Aorta (tissue), 5 donors: Measurements from ENCODE around the gene ARL15. TPM values are rescaled to one million over a fixed set of nuclear protein-coding genes. Genes with fewer than 3 reads are reported as not detected.

Source experiments
- ATAC-seq: fragments of 200-7000 bp; cut with Tn5 transposase; one replicate; pipeline ENCODE4 v1.9.1; 2022; ENCODE audit warnings: moderate library complexity; ENCODE audit not compliant: low FRiP score
- DNase-seq, 2 donors: peaks; one replicate each; pipeline ENCODE4 v3.0.0-alpha.2; 2020
- H3K27ac ChIP-seq, 2 donors: one replicate each; pipeline ENCODE4 v1.5.1; 2013; ENCODE audit warnings: low read length in 2 of 2, mild to moderate bottlenecking in 2 of 2, moderate library complexity in 2 of 2, control low read depth in 1 of 2, inconsistent platforms in 1 of 2, low read depth in 1 of 2
- H3K27me3 ChIP-seq, 2 donors: one replicate each; pipeline ENCODE4 v1.6.1; 2013; ENCODE audit warnings: control low read depth in 1 of 2, low read length in 1 of 2, mild to moderate bottlenecking in 1 of 2, moderate library complexity in 1 of 2; ENCODE audit not compliant: insufficient read depth in 2 of 2, control insufficient read depth in 1 of 2
- H3K36me3 ChIP-seq, 2 donors: one replicate each; pipeline ENCODE4 v1.6.1; 2013; ENCODE audit warnings: control low read depth in 1 of 2, low read length in 1 of 2, mild to moderate bottlenecking in 1 of 2; ENCODE audit not compliant: insufficient read depth in 2 of 2, control insufficient read depth in 1 of 2
- H3K4me1 ChIP-seq, 2 donors: one replicate each; pipeline ENCODE4 v1.6.1; 2013; ENCODE audit warnings: low read length in 2 of 2, control low read depth in 1 of 2, mild to moderate bottlenecking in 1 of 2, moderate library complexity in 1 of 2; ENCODE audit not compliant: insufficient read depth in 2 of 2, control insufficient read depth in 1 of 2
- H3K4me3 ChIP-seq, 2 donors: one replicate each; pipeline ENCODE4 v1.5.1; 2013; ENCODE audit warnings: low read length in 2 of 2, control low read depth in 1 of 2, mild to moderate bottlenecking in 1 of 2
- H3K9me3 ChIP-seq: one replicate; pipeline ENCODE4 v1.6.1; 2013; ENCODE audit warnings: mild to moderate bottlenecking, low read length; ENCODE audit not compliant: control insufficient read depth
- WGBS, 2 donors: extraction: QIAGEN DNeasy Blood & Tissue Kit; methylation state at CpG; one replicate each; pipeline ENCODE4 v1.1.7; 2013; 5-methylcytosine and 5-hydroxymethylcytosine counted together
- intact Hi-C, 2 donors: fragments of 100-400 bp; cut with DNase I; formaldehyde crosslinking; loops; one replicate each; pipeline versions ENCODE4 v1.14.2 to v1.15.0; 2022
- polyA plus RNA-seq, 2 donors: library from polyadenylated mRNA; stranded (reverse); fragments of 200-250 nt; gene quantifications; one replicate each; pipeline ENCODE4 v1.2.3, GENCODE V29; 2013
- total RNA-seq, 2 donors: library from RNA; stranded (reverse); fragmentation: NEBNext Ultra II Directional; extraction: Animal tissue kit (Norgen Biotek cat#: 25700); gene quantifications; one replicate each; pipeline ENCODE4 v1.2.1, GENCODE V29; 2021
- donor health status: healthy with polysubstance abuse.
- donor health status: Bipolar disorder and iron deficiency.
- donor health status: DM: no; HTN: no; CAD: no.
- donor health status: DM: no; HTN: no; CAD: no.
- donor health status: DM: yes; HTN: yes; CAD: no.

The ARL15 gene
- total and polyA plus RNA-seq, 4 donors, result 7.4 to 44.7 (median 19.8) TPM

GRCh38 chr5:54254482-54255198 lies 55.7 kb downstream of the ARL15 start:
- DNase-seq (no peak), ATAC-seq (peak; percentile 69)
- H3K9me3 ChIP-seq, result no peaks in the 10 kb centered on the region
- no peaks in the 10 kb centered on the region for H3K36me3 ChIP-seq
- intact Hi-C loops, result loop anchor here (5.0 kb wide), 3 partner anchors 163 to 233 kb away; no protein-coding TSS in a partner anchor
- no peaks in the 10 kb centered on the region for H3K27me3 ChIP-seq
- H3K27ac ChIP-seq, result no peak overlapping the region
- H3K4me3 ChIP-seq, result peak overlapping the region in 1 of 2 donors; percentile 52
- WGBS, 2 donors, result 4 to 5% methylated on average over 6 of the region's 6 CpGs
- H3K4me1 ChIP-seq, result peaks cover 0 to 2% of the 10 kb centered on the region in 2 donors

DNA sequence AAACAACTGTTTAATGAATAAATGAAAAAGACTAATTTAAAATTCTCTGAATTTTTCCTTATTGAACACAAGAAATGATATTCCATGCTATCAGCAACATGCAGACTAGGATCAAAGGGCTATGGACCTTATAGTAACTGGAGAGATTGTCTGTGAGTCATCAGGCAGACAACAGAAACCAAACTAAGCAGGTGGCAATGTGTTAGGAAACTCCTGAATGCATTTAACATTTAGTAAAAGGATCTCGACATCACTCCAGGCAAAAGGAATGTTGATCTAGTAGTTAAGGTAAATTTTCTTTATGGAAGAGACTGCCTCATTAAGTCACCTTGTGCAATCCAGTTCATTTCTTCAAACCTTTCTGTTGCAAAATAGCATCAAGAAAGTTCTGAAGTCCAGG lies 58.4 kb downstream of the ARL15 start:
- DNase-seq, result no peak
- no peaks in the 10 kb centered on the region for H3K27me3 ChIP-seq
- 86 to 95% methylated on average over 1 of the region's 1 CpG for WGBS, 2 donors
- H3K4me1 ChIP-seq, result peaks cover 0 to 2% of the 10 kb centered on the region in 2 donors
- H3K4me3 ChIP-seq, result no peak overlapping the region
- H3K27ac ChIP-seq, result no peak overlapping the region
- no peak for ATAC-seq
- no peaks in the 10 kb centered on the region for H3K36me3 ChIP-seq
- H3K9me3 ChIP-seq, result no peaks in the 10 kb centered on the region
- intact Hi-C loops, result loop anchor here in 1 of 2 donors (5.0 kb wide), 1 partner anchor 170 kb away; no protein-coding TSS in a partner anchor

DNA sequence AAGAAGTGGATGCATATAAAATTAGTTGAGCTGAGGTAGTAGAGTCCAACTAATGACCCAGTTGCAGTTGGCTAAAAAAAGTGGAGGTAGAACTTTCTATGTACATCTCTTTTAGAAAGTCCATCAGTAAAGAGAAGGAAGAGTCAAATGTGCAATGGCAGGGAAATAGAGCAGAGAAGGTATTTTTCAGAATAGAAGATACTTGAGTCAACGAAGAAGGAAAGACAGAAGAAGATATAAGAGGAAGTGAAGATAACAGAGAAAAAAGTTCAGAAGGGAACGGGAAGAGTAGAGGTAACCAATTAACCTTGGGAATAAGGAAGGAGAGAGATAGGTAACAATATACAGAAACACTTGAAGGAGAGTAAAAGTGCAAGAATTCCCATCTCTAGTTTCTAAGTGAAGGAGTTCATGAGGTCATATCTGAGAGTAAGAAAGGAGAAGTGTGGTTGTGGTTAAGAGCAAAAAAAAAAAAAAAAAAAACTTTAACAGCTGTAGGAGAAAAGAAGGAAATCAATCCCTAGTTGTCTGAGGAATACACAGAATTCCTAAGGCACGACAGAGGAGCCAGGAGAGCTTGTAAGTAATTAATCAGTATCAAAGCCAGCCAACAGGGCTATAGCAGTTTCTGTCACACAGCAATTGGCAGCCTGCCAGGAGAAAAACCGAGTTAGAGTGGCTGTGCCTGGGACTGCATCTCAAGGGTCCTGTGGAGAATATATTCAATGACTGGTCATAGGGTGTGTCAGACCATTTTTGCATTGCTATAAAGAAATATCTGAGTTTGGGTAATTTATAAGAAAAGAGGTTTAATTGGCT lies 61.0 kb downstream of the ARL15 start:
- intact Hi-C loops, result loop anchor here in 1 of 2 donors (5.0 kb wide), 2 partner anchors 173 to 243 kb away; no protein-coding TSS in a partner anchor
- Histone ChIP-seq H3K4me1 (no peaks in the 10 kb centered on the region), H3K36me3 (no peaks in the 10 kb centered on the region), H3K4me3 (no peak overlapping the region), H3K27me3 (no peaks in the 10 kb centered on the region), H3K27ac (no peak overlapping the region), H3K9me3 (no peaks in the 10 kb centered on the region)
- 49 to 50% methylated on average over 4 of the region's 4 CpGs for WGBS, 2 donors
- ATAC-seq (no peak), DNase-seq (peak in 1 of 2 donors; percentile 48)

- intact Hi-C loops, result loop anchor here in 1 of 2 donors (5.0 kb wide), 1 partner anchor 245 kb away; no protein-coding TSS in a partner anchor
- ATAC-seq (no peak), DNase-seq (no peak)
- Histone ChIP-seq H3K4me3 (no peak overlapping the region), H3K4me1 (no peaks in the 10 kb centered on the region), H3K27me3 (no peaks in the 10 kb centered on the region), H3K36me3 (no peaks in the 10 kb centered on the region), H3K27ac (no peak overlapping the region), H3K9me3 (no peaks in the 10 kb centered on the region)
- WGBS, 2 donors, result 61 to 68% methylated on average over 5 of the region's 5 CpGs
These were observed 63.1 kb downstream of the ARL15 start for GRCh38 chr5:54247226-54247625.

- ATAC-seq (no peak), DNase-seq (no peak)
- no peaks in the 10 kb centered on the region for H3K9me3 ChIP-seq
- no peak overlapping the region for H3K4me3 ChIP-seq
- 65 to 67% methylated on average over 4 of the region's 4 CpGs for WGBS, 2 donors
- no peak overlapping the region for H3K27ac ChIP-seq
- intact Hi-C loops, result loop anchor here in 1 of 2 donors (5.0 kb wide), 1 partner anchor 249 kb away; no protein-coding TSS in a partner anchor
- no peaks in the 10 kb centered on the region for H3K36me3 ChIP-seq
- no peaks in the 10 kb centered on the region for H3K27me3 ChIP-seq
- no peaks in the 10 kb centered on the region for H3K4me1 ChIP-seq
These were observed 66.8 kb downstream of the ARL15 start for GRCh38 chr5:54243483-54244080.

- intact Hi-C loops, result loop anchor here in 1 of 2 donors (5.0 kb wide), 1 partner anchor 250 kb away; no protein-coding TSS in a partner anchor
- Histone ChIP-seq H3K4me3 (no peak overlapping the region), H3K9me3 (no peaks in the 10 kb centered on the region), H3K27ac (no peak overlapping the region), H3K4me1 (no peaks in the 10 kb centered on the region), H3K27me3 (no peaks in the 10 kb centered on the region), H3K36me3 (no peaks in the 10 kb centered on the region)
- ATAC-seq (no peak), DNase-seq (no peak)
- 75 to 81% methylated on average over 5 of the region's 5 CpGs for WGBS, 2 donors
These were observed 68.1 kb downstream of the ARL15 start for GRCh38 chr5:54242297-54242696.

- Histone ChIP-seq H3K27me3 (no peaks in the 10 kb centered on the region), H3K9me3 (no peaks in the 10 kb centered on the region), H3K27ac (no peak overlapping the region), H3K4me3 (no peak overlapping the region), H3K36me3 (no peaks in the 10 kb centered on the region), H3K4me1 (peaks cover 0 to 2% of the 10 kb centered on the region in 2 donors)
- 48 to 50% methylated on average over 2 of the region's 2 CpGs for WGBS, 2 donors
- DNase-seq, result no peak
- intact Hi-C loops, result no loop called here
- no peak for ATAC-seq
These were observed 76.0 kb downstream of the ARL15 start for GRCh38 chr5:54234304-54234933.
